Stimulated activated CD8-positive, alpha-beta memory T cell treated with anti-CD3 and anti-CD28 coated beads, Interleukin-4, amount 100 ng/mL, for 24 hours (primary cell): ENCODE results near the gene FRAS1.
"Not testable (repeated sequence)": the region's sequence is repeated elsewhere in the genome, so short reads cannot be mapped to it uniquely, and the experiment has no call there.

ENCODE experiments used
- DNase-seq: peaks from one replicate; pipeline ENCODE4 v3.0.0-alpha.2; 2020; ENCODE audit warnings: low read depth

Gene FRAS1

GRCh38 chr4:78120144-78120880 is 63.2 kb downstream of the FRAS1 start:
- no peak for DNase-seq

GRCh38 chr4:78121338-78121904 is 64.3 kb downstream of the FRAS1 start:
- DNase-seq = no peak

GRCh38 chr4:78125834-78126331 is 68.8 kb downstream of the FRAS1 start:
- not testable (repeated sequence) for DNase-seq

GRCh38 chr4:78129383-78130108 is 72.4 kb downstream of the FRAS1 start:
- no peak for DNase-seq

- DNase-seq = no peak
These were observed 74.3 kb downstream of the FRAS1 start for GRCh38 chr4:78131403-78131802.

GRCh38 chr4:78136109-78137081 is 79.3 kb downstream of the FRAS1 start:
- DNase-seq = no peak

- DNase-seq = no peak
These were observed 80.4 kb downstream of the FRAS1 start for GRCh38 chr4:78137532-78137931.

- DNase-seq = no peak
These were observed 81.1 kb downstream of the FRAS1 start for GRCh38 chr4:78138252-78138651.

- no peak for DNase-seq
These were observed 86.5 kb downstream of the FRAS1 start for GRCh38 chr4:78143634-78144033.

- no peak for DNase-seq
These were observed 87.9 kb downstream of the FRAS1 start for GRCh38 chr4:78145008-78145407.

- DNase-seq = no peak
These were observed 88.5 kb downstream of the FRAS1 start for GRCh38 chr4:78145622-78146021.

- no peak for DNase-seq
These were observed 92.8 kb downstream of the FRAS1 start for GRCh38 chr4:78149751-78150542.

GRCh38 chr4:78150543-78150864 is 93.4 kb downstream of the FRAS1 start:
- no peak for DNase-seq

- DNase-seq = no peak
These were observed 95.7 kb downstream of the FRAS1 start for GRCh38 chr4:78152795-78153194.

- no peak for DNase-seq
These were observed 98.0 kb downstream of the FRAS1 start for GRCh38 chr4:78154972-78155590.

GRCh38 chr4:78155616-78156105 is 98.5 kb downstream of the FRAS1 start:
- no peak for DNase-seq

- DNase-seq = no peak
These were observed 99.4 kb downstream of the FRAS1 start for GRCh38 chr4:78156520-78156919.

GRCh38 chr4:78162342-78162741 is 105.2 kb downstream of the FRAS1 start:
- no peak for DNase-seq

GRCh38 chr4:78162821-78163220 is 105.7 kb downstream of the FRAS1 start:
- DNase-seq = no peak

- no peak for DNase-seq
These were observed 108.6 kb downstream of the FRAS1 start for GRCh38 chr4:78165758-78166157.

GRCh38 chr4:78166622-78167021 is 109.5 kb downstream of the FRAS1 start:
- DNase-seq = no peak
